ENCODE data around the gene FAM118B. TPM values are rescaled to one million over a fixed set of nuclear protein-coding genes. Genes with fewer than 3 reads are reported as not detected.

FAM118B gene
- total RNA-seq, 1 experiment from 2014 or later = 53.2 TPM

GRCh38 chr11:126262216-126262615 lies 50.6 kb downstream of the FAM118B start:
- Histone ChIP-seq H3K27me3 (ENCODE audit: control insufficient read depth, insufficient read depth, low read length) (no peaks in the 10 kb centered on the region), H3K36me3 (replicated peaks; ENCODE audit: control insufficient read depth, insufficient read depth, low read length) (peaks cover 49% of the 10 kb centered on the region), H3K4me3 (ENCODE audit: insufficient read depth, low read depth, low read length) (no peak overlapping the region)
- no peak for DNase-seq

DNA sequence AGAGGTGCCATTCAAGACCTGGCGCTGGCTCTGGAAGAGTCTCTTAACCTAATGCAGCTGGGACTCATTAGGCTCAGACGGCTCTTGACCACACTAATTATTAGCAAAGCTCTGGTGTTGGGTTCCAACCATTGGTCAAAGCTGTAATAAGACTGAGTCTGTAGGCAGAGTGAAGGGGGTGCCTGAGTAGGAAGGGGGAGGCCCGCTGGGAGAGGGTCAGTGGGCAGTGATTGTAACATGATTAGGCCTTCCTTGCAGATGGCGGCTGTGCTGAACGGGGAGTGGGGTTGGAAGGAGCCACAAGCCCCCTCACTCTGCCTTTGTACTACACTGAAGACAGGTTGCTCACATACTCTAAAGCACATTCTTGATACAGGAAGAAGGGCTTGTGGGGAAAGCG lies 51.9 kb downstream of the FAM118B start:
- no peak for DNase-seq
- Histone ChIP-seq H3K36me3 (replicated peaks; ENCODE audit: control insufficient read depth, insufficient read depth, low read length) (peaks cover 48% of the 10 kb centered on the region), H3K4me3 (ENCODE audit: insufficient read depth, low read depth, low read length) (no peak overlapping the region), H3K27me3 (ENCODE audit: control insufficient read depth, insufficient read depth, low read length) (no peaks in the 10 kb centered on the region)

DNA sequence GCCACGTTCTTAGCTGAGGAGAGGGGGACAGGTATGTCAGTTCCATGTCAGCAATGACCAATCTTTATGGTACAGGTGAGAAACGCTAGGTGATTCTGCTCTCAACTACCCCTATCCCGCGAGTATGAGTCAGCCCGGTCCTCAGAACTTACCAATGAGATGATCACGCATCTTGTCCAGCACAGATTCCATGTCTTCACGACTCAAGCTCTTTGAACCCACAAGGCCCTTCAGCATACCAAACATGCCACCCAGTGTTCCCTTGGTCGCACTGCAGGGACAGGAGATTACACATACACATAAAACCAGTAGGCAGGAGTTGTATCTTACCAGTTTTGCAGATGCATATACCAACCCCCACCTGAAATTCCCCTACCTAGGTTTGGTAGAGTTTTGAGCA lies 54.2 kb downstream of the FAM118B start:
- no peak for DNase-seq
- H3K4me3 ChIP-seq (ENCODE audit: insufficient read depth, low read depth, low read length) = no peak overlapping the region
- peaks cover 48% of the 10 kb centered on the region for H3K36me3 ChIP-seq (replicated peaks; ENCODE audit: control insufficient read depth, insufficient read depth, low read length)

GRCh38 chr11:126267650-126268049 lies 56.1 kb downstream of the FAM118B start:
- no peak for DNase-seq
- peaks cover 47% of the 10 kb centered on the region for H3K36me3 ChIP-seq (replicated peaks; ENCODE audit: control insufficient read depth, insufficient read depth, low read length)

More for the DNA sequence above, 54.2 kb downstream of the FAM118B start:
- H3K27me3 ChIP-seq (ENCODE audit: control insufficient read depth, insufficient read depth, low read length) = no peaks in the 10 kb centered on the region

DNA sequence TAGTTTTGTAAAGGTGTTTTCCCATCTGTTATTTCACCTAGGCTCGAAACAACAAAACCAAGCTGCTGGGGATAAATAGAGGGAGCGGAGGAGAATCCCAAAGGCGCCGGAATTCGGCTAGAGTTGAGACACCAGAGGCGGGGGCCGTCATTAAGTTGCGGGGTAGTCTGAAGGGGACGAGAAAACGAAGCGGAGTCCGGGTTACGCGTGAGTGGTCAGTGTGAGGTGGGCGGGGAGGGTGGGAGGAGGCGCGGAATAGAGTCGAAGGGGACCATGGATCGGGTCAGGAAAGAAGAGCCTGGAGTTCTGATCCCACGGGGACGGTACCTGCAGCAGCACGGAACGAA lies 56.8 kb downstream of the FAM118B start:
- Histone ChIP-seq H3K4me3 (ENCODE audit: insufficient read depth, low read depth, low read length) (peak overlapping the region; percentile 80), H3K36me3 (replicated peaks; ENCODE audit: control insufficient read depth, insufficient read depth, low read length) (peaks cover 46% of the 10 kb centered on the region), H3K27me3 (ENCODE audit: control insufficient read depth, insufficient read depth, low read length) (no peaks in the 10 kb centered on the region)
- DNase-seq = peak; percentile 77

More at GRCh38 chr11:126267650-126268049, 56.1 kb downstream of the FAM118B start:
- H3K27me3 ChIP-seq (ENCODE audit: control insufficient read depth, insufficient read depth, low read length) = no peaks in the 10 kb centered on the region
- H3K4me3 ChIP-seq (ENCODE audit: insufficient read depth, low read depth, low read length) = peak overlapping the region; percentile 80

DNA sequence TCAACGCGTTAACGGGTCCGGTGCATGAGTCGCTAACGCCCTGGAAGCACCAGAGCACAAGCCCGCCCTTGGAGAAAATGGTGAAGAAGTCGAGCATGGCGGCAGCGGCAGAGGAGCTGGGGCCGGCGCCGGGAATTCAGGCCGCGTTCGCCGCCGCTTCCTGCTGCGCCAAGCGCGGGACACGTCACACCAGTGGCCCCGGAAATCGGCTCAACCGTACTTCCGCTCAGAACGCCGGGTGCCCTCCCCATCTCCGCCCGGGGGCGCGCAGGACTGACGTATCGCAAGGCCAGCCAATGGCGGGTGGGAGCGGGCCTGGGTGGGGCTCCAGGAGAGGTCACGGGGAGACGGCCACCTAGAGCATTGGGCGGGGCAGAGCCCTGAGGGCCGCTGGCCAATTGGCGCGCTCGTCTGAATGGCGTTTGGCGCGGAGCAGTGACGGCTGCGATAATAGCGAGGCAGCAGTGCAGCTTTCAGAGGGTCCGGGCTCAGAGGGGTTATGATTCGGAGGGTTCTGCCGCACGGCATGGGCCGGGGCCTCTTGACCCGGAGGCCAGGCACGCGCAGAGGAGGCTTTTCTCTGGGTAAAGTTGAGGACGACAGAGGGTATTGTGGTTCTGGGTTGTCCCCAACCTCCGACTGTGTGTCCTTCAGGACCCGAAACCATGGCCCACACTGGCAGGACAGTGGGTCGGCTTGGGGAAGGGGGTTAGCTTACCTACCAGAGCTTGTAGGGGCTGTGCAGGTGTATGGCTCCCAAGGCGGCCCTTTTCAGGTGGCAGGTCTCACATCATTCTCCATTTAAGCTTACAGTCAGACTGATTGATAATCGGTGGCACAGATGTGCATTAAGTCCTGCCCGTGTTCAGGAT lies 57.4 kb downstream of the FAM118B start, which contains the start of the genes FOXRED1 and SRPRA:
FOXRED1 (plus strand) TSS at position 447 of the 872 bp plus-strand sequence; CDS start at position 500, 53 bp downstream.
SRPRA (minus strand) TSS at position 188 of the 872 bp plus-strand sequence; CDS start at position 97, 91 bp downstream.
- Histone ChIP-seq H3K36me3 (replicated peaks; ENCODE audit: control insufficient read depth, insufficient read depth, low read length) (peaks cover 47% of the 10 kb centered on the region), H3K27me3 (ENCODE audit: control insufficient read depth, insufficient read depth, low read length) (no peaks in the 10 kb centered on the region), H3K4me3 (ENCODE audit: insufficient read depth, low read depth, low read length) (peak within 1 kb of the TSS; percentile 88)
- DNase-seq = peak; percentile 100

GRCh38 chr11:126277322-126277721 lies 65.7 kb downstream of the FAM118B start:
- Histone ChIP-seq H3K4me3 (ENCODE audit: insufficient read depth, low read depth, low read length) (no peak overlapping the region), H3K36me3 (replicated peaks; ENCODE audit: control insufficient read depth, insufficient read depth, low read length) (peaks cover 34% of the 10 kb centered on the region), H3K27me3 (ENCODE audit: control insufficient read depth, insufficient read depth, low read length) (peaks cover 6% of the 10 kb centered on the region)
- no peak for DNase-seq

DNA sequence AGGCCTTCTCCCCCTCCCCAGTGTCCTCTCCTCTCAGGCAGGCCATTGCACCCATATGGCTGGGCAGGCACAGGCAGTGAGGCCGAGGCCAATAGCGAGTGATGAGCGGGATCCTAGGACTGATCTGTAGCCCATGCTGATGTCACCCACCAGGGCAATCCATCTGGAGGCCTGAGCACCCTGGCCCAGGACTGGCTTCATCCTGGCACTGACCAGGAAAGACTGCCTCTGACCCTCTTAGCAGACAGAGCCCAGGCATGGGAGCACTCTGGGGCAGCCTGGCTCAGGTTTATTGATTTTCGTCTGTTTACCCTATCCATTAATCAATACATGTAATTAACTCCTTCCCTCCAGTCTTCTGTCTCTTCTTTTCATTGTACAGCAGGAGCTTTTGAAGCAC lies 66.2 kb downstream of the FAM118B start:
- Histone ChIP-seq H3K27me3 (ENCODE audit: control insufficient read depth, insufficient read depth, low read length) (peaks cover 6% of the 10 kb centered on the region), H3K4me3 (ENCODE audit: insufficient read depth, low read depth, low read length) (no peak overlapping the region), H3K36me3 (replicated peaks; ENCODE audit: control insufficient read depth, insufficient read depth, low read length) (peaks cover 32% of the 10 kb centered on the region)
- no peak for DNase-seq

DNA sequence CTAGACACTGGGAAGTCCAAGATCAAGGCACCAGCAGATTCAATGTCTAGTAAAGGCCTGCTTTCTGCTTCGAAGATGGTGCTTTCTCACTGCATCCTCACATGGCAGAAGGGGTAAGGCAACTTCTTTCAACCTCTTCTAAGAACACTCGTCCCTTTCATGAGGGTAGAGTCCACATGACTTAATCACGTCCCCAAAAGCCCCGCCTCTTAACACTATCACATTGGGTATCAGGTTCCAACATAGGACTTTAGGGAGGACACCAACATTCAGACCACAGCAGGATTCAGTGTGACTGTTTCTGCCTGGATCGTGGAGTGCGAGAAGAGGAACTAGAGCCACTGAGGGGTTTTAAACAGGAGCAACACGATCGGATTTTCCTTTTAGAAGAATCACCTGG lies 67.6 kb downstream of the FAM118B start:
- Histone ChIP-seq H3K36me3 (replicated peaks; ENCODE audit: control insufficient read depth, insufficient read depth, low read length) (peaks cover 20% of the 10 kb centered on the region), H3K4me3 (ENCODE audit: insufficient read depth, low read depth, low read length) (no peak overlapping the region), H3K27me3 (ENCODE audit: control insufficient read depth, insufficient read depth, low read length) (peaks cover 9% of the 10 kb centered on the region)
- no peak for DNase-seq

DNA sequence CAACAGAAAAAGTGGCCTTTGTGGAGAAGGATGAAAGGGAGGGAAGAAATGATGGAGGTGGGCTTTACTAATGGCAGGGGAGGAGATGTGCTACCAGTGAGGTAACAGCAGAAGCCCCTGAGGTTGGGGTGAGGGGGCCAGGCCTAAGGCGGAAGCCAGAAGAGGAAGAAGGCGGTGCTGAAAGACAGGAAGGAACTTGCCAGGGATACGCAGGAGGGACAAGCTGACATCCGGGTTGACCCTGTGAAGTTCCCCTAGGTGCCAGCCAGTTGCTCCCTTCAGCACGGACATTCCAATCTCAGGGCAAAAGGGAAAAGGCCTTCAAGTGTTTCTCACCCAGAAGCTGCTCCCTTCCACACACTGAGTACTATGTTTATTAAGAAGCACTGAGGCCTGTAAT lies 69.0 kb downstream of the FAM118B start:
- Histone ChIP-seq H3K4me3 (ENCODE audit: insufficient read depth, low read depth, low read length) (no peak overlapping the region), H3K27me3 (ENCODE audit: control insufficient read depth, insufficient read depth, low read length) (peaks cover 9% of the 10 kb centered on the region), H3K36me3 (replicated peaks; ENCODE audit: control insufficient read depth, insufficient read depth, low read length) (peaks cover 9% of the 10 kb centered on the region)
- no peak for DNase-seq

GRCh38 chr11:126281245-126281644 lies 69.7 kb downstream of the FAM118B start:
- peaks cover 4% of the 10 kb centered on the region for H3K36me3 ChIP-seq (replicated peaks; ENCODE audit: control insufficient read depth, insufficient read depth, low read length)
- peaks cover 9% of the 10 kb centered on the region for H3K27me3 ChIP-seq (ENCODE audit: control insufficient read depth, insufficient read depth, low read length)
- DNase-seq = no peak
- H3K4me3 ChIP-seq (ENCODE audit: insufficient read depth, low read depth, low read length) = no peak overlapping the region

DNA sequence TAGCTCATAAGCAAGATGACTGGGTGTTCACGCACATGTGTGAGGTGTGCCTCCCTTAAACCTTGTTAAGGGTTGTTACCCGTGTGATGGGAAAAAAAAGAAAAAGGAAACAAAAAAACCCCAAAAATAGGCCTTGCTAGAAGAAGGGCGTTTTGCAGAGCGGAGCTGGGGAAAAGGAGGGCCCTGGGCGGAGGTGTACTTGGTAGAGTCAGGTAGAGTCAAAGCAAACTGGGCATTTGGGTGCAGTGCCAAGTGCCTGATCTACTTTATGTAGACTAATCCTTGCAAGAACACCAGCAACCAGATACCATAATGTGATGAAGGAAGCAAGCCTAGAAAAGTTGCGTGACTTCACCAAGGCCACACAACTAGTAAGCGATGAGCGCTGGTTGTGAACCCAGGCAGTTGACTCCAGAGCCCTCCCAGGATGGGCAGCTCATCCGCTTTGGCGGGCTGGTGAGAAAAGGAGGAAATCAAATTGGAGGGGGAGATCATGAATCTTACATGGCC lies 70.1 kb downstream of the FAM118B start:
- peaks cover 9% of the 10 kb centered on the region for H3K27me3 ChIP-seq (ENCODE audit: control insufficient read depth, insufficient read depth, low read length)
- H3K4me3 ChIP-seq (ENCODE audit: insufficient read depth, low read depth, low read length) = no peak overlapping the region
- no peak for DNase-seq
- H3K36me3 ChIP-seq (replicated peaks; ENCODE audit: control insufficient read depth, insufficient read depth, low read length) = peaks cover 4% of the 10 kb centered on the region

- H3K27me3 ChIP-seq (ENCODE audit: control insufficient read depth, insufficient read depth, low read length) = peaks cover 9% of the 10 kb centered on the region
- peak; percentile 82 for DNase-seq
- H3K36me3 ChIP-seq (replicated peaks; ENCODE audit: control insufficient read depth, insufficient read depth, low read length) = peaks cover 4% of the 10 kb centered on the region
- peak overlapping the region; percentile 72 for H3K4me3 ChIP-seq (ENCODE audit: insufficient read depth, low read depth, low read length)
Measured at GRCh38 chr11:126282361-126282735, 70.8 kb downstream of the FAM118B start.

DNA sequence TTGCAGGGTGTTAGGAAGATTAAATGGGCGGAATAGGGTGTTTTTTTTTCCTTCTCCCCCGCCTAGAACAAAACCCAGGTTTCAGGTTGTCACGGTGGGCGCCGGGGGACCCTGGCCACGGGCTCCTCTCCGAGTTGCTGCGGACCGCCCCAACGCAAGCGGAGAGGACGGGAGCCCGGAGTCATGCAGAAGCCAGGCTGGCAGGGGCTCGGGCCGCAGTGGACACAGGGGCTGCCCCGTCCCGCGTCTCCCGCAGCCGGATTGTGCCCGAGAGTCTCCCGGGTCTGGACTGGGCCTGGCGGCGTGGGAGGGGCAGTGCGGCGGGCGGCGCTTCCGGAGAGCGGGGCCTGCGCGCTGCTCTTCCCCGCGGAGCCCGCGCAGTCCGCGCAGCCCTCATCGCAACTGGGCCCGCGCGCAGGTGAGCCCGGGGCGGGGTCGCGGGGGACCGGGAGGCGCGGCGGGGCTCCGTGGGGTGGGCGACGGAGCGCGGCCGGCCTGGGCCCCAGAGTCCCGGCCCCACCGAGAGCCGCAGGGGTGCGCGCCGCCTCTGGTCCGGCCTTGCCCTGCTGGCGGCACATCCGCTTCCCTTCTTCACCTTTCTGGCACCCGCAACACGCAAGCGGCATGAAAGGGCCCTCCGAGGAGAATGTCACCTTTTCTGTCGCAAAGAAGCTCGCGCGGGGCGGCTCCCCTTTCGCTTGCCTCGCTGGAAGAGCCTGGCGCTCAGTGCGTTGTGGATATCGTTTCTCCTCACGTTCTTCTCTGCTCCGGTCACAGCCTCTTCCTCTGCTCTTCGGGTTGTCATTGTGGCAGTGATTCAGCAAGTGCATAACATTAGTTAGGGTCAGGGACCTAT lies 71.4 kb downstream of the FAM118B start, which contains the start of gene TIRAP:
TIRAP (plus strand) TSS at position 358 of the 856 bp plus-strand sequence. CDS start 7,802 bp downstream, outside the sequence.
- Histone ChIP-seq H3K27me3 (ENCODE audit: control insufficient read depth, insufficient read depth, low read length) (peaks cover 9% of the 10 kb centered on the region), H3K4me3 (ENCODE audit: insufficient read depth, low read depth, low read length) (peak within 1 kb of the TSS; percentile 72), H3K36me3 (replicated peaks; ENCODE audit: control insufficient read depth, insufficient read depth, low read length) (no peaks in the 10 kb centered on the region)
- peak; percentile 85 for DNase-seq

Data from H7 (cell line).